Neural cell (in vitro differentiated cells): Measurements from ENCODE around the gene OTOG. TPM values are rescaled to one million over a fixed set of nuclear protein-coding genes. Genes with fewer than 3 reads are reported as not detected.

ENCODE experiments used
- H2AFZ ChIP-seq: fragments of 200-600, 300-800 bp; sonication (generic), shearing (Covaris generic); 2 replicates; pipeline ENCODE4 v1.6.0; 2014; ENCODE audit warnings: low read depth, mild to moderate bottlenecking, antibody characterized with exemption, low read length, moderate library complexity
- H3F3A ChIP-seq: fragments of 200-600 bp; shearing (Covaris generic); 2 replicates; pipeline ENCODE4 v1.6.1; 2016; ENCODE audit warnings: mild to moderate bottlenecking, moderate library complexity, mixed read lengths, antibody characterized with exemption, low read length; ENCODE audit not compliant: insufficient read depth, poor library complexity, severe bottlenecking
- H3K27ac ChIP-seq: fragments of 200-600, 300-800 bp; sonication (generic), shearing (Covaris generic); 2 replicates; pipeline ENCODE4 v1.5.1; 2014; ENCODE audit warnings: mild to moderate bottlenecking, low read length, moderate library complexity
- H3K27me3 ChIP-seq: fragments of 300-800, 200-600 bp; sonication (generic), shearing (Covaris generic); 2 replicates; pipeline ENCODE4 v1.6.0; 2014; ENCODE audit warnings: mild to moderate bottlenecking, low read depth, low read length, moderate library complexity; ENCODE audit not compliant: insufficient read depth
- H3K36me3 ChIP-seq: fragments of 300-800, 200-600 bp; sonication (generic), shearing (Covaris generic); 2 replicates; pipeline ENCODE4 v1.5.1; 2014; ENCODE audit warnings: mild to moderate bottlenecking, antibody characterized with exemption, low read length, moderate library complexity; ENCODE audit not compliant: insufficient read depth
- H3K4me2 ChIP-seq: fragments of 300-800, 200-600 bp; sonication (generic), shearing (Covaris generic); 2 replicates; pipeline ENCODE4 v1.6.0; 2014; ENCODE audit warnings: mild to moderate bottlenecking, low read length
- H3K4me3 ChIP-seq: fragments of 300-800, 200-600 bp; sonication (generic), shearing (Covaris generic); 2 replicates; pipeline ENCODE4 v1.5.1; 2014; ENCODE audit warnings: mild to moderate bottlenecking, low read length, moderate library complexity
- H3K79me2 ChIP-seq: fragments of 200-600 bp; shearing (Covaris generic); replicated peaks from 2 replicates; pipeline ENCODE4 v1.6.0; 2014; ENCODE audit warnings: mild to moderate bottlenecking, low read length, moderate library complexity; ENCODE audit not compliant: insufficient read depth
- H3K9ac ChIP-seq: fragments of 300-800, 200-600 bp; sonication (generic), shearing (Covaris generic); 2 replicates; pipeline ENCODE4 v1.6.1; 2016; ENCODE audit warnings: mild to moderate bottlenecking, low read length, mixed read lengths
- H3K9me2 ChIP-seq: fragments of 200-600 bp; shearing (Covaris generic); 2 replicates; pipeline ENCODE4 v1.6.1; 2016; ENCODE audit warnings: mild to moderate bottlenecking, low read length, mixed read lengths; ENCODE audit not compliant: insufficient read depth
- H3K9me3 ChIP-seq: fragments of 200-600, 300-800 bp; sonication (generic), shearing (Covaris generic); 2 replicates; pipeline ENCODE4 v1.6.1; 2016; ENCODE audit warnings: mild to moderate bottlenecking, mixed run types, low read length, moderate library complexity, mixed read lengths
- H4K20me1 ChIP-seq: fragments of 200-600 bp; shearing (Covaris generic); 2 replicates; pipeline ENCODE4 v1.6.1; 2016; ENCODE audit warnings: mild to moderate bottlenecking, mixed run types; ENCODE audit not compliant: insufficient read depth
- CTCF ChIP-seq: fragments of 450-650 bp; IDR thresholded peaks from 2 replicates; pipeline ENCODE4 v1.5.1; 2014; ENCODE audit warnings: antibody characterized with exemption, mild to moderate bottlenecking, moderate library complexity; ENCODE audit not compliant: poor library complexity, severe bottlenecking
- EP300 ChIP-seq: fragments of 450-650 bp; conservative IDR thresholded peaks from 2 replicates; pipeline ENCODE4 v1.6.1; 2014; ENCODE audit warnings: antibody characterized with exemption, mild to moderate bottlenecking, moderate library complexity; ENCODE audit not compliant: poor library complexity, severe bottlenecking
- EZH2 ChIP-seq: fragments of 200-600, 300-800 bp; shearing (Covaris generic), sonication (generic); IDR thresholded peaks from 2 replicates; pipeline ENCODE4 v1.6.1; 2014; ENCODE audit warnings: antibody characterized with exemption, low read length, borderline replicate concordance, mild to moderate bottlenecking; ENCODE audit not compliant: insufficient read depth, poor library complexity, severe bottlenecking
- MXI1 ChIP-seq: fragments of 450-650 bp; conservative IDR thresholded peaks from 2 replicates; pipeline ENCODE4 v1.6.1; 2014; ENCODE audit warnings: antibody characterized with exemption, mild to moderate bottlenecking; ENCODE audit not compliant: poor library complexity, severe bottlenecking
- POLR2AphosphoS5 ChIP-seq: IDR thresholded peaks from 2 replicates; pipeline ENCODE4 v1.6.1; 2012
- RAD21 ChIP-seq: fragments of 450-650 bp; conservative IDR thresholded peaks from 2 replicates; pipeline ENCODE4 v1.6.1; 2014; ENCODE audit warnings: antibody characterized with exemption, mild to moderate bottlenecking, moderate library complexity
- REST ChIP-seq: IDR thresholded peaks from 2 replicates; pipeline ENCODE4 v1.6.1; 2012; ENCODE audit warnings: borderline replicate concordance
- SMC3 ChIP-seq: fragments of 450-650 bp; conservative IDR thresholded peaks from 2 replicates; pipeline ENCODE4 v1.6.1; 2014; ENCODE audit warnings: antibody characterized with exemption, mild to moderate bottlenecking, moderate library complexity; ENCODE audit not compliant: poor library complexity
- TAF1 ChIP-seq: IDR thresholded peaks from 2 replicates; pipeline ENCODE4 v1.6.1; 2012; ENCODE audit warnings: low read depth
- polyA plus RNA-seq: library from polyadenylated mRNA; depleted of rRNA; stranded (reverse); fragments of >200 nt; gene quantifications from 2 replicates; pipeline ENCODE4 v1.2.3, GENCODE V29; 2014

The OTOG gene
- polyA plus RNA-seq, 1 donor from 2014 or later: not detected

- Histone ChIP-seq H3K27me3 (no peaks in the 10 kb centered on the region), H3K4me2 (no peak overlapping the region), H3K9me3 (no peaks in the 10 kb centered on the region), H3K9me2 (no peaks in the 10 kb centered on the region), H3K36me3 (no peaks in the 10 kb centered on the region), H3K27ac (no peak overlapping the region), H3F3A (no peaks in the 10 kb centered on the region), H4K20me1 (no peaks in the 10 kb centered on the region), H2AFZ (no peak overlapping the region), H3K79me2 (no peaks in the 10 kb centered on the region), H3K9ac (no peak overlapping the region), H3K4me3 (no peak overlapping the region)
- TF ChIP-seq CTCF: no peak
- no peak for TF ChIP-seq EP300
- no peak for TF ChIP-seq SMC3
- no peak for TF ChIP-seq MXI1
- no peak for TF ChIP-seq REST
- no peak for TF ChIP-seq POLR2AphosphoS5
- no peak for TF ChIP-seq EZH2
- no peak for TF ChIP-seq RAD21
- no peak for TF ChIP-seq TAF1
Measured at GRCh38 chr11:17684550-17684949, 137.5 kb downstream of the OTOG start.

GRCh38 chr11:17686231-17686980, 139.3 kb downstream of the OTOG start:
- Histone ChIP-seq H3F3A (no peaks in the 10 kb centered on the region), H3K27ac (no peak overlapping the region), H3K36me3 (no peaks in the 10 kb centered on the region), H3K79me2 (no peaks in the 10 kb centered on the region), H3K9me2 (no peaks in the 10 kb centered on the region), H4K20me1 (no peaks in the 10 kb centered on the region), H3K9me3 (no peaks in the 10 kb centered on the region), H3K4me3 (no peak overlapping the region), H3K4me2 (no peak overlapping the region), H3K27me3 (no peaks in the 10 kb centered on the region), H2AFZ (no peak overlapping the region), H3K9ac (no peak overlapping the region)
- no peak for TF ChIP-seq EP300
- TF ChIP-seq EZH2: no peak
- TF ChIP-seq RAD21: no peak
